HepG2 (cell line): Measurements from ENCODE around the gene TSPYL2. TPM values are rescaled to one million over a fixed set of nuclear protein-coding genes. Genes with fewer than 3 reads are reported as not detected.

Experiments
- ATAC-seq: fragments of 200-7000 bp; cut with Tn5 transposase; 3 replicates; pipeline ENCODE4 v1.9.1; 2020; ENCODE audit warnings: mild to moderate bottlenecking, moderate library complexity
- BruUV-seq: library from RNA; stranded (reverse); fragments of 400-500 nt; replicated peaks from 2 replicates; lab custom pipeline; 2021; lab: Mats Ljungman, UMichigan
- CTCF ChIA-PET: fragments of 300-600 bp; formaldehyde crosslinking; extraction: SDS; loops from one replicate; lab custom pipeline; 2021; ENCODE audit warnings: low total read pairs, inconsistent platforms, low intra/inter-chr PET ratio; lab: Yijun Ruan, JAX
- POLR2A ChIA-PET: fragments of 350-600 bp; sonication (Branson Sonifier 250); formaldehyde crosslinking; loops from one replicate; lab custom pipeline; 2020; ENCODE audit warnings: antibody characterized with exemption, inconsistent platforms; lab: Yijun Ruan, JAX
- DNase-seq: peaks from one replicate; pipeline ENCODE4 v3.0.0-alpha.2; 2015; ENCODE audit warnings: low spot score
- FAIRE-seq: peaks from 3 replicates; lab custom pipeline; 2011; peaks lifted over from hg19 to GRCh38; lab: Jason Lieb, UNC
- H2AFZ ChIP-seq: one replicate; pipeline ENCODE4 v1.6.1; 2011; ENCODE audit warnings: low read length, inconsistent platforms
- H3K27ac ChIP-seq: fragments of 300-600 bp; 3 replicates; pipeline ENCODE4 v1.8.0; 2011; ENCODE audit warnings: mixed run types, mild to moderate bottlenecking, mixed read lengths, low read length, inconsistent platforms; ENCODE audit not compliant: insufficient read depth; ENCODE audit errors: extremely low read length
- H3K27me3 ChIP-seq, 2 experiments: fragments of 200-600 bp in 1 of 2; 2 replicates in 1 of 2; 3 replicates in 1 of 2; pipeline versions ENCODE4 v1.6.0 to v1.8.0; 2011; ENCODE audit warnings: low read length in 2 of 2, mild to moderate bottlenecking in 2 of 2, moderate library complexity in 2 of 2, inconsistent platforms in 1 of 2; ENCODE audit not compliant: insufficient read depth in 2 of 2, control insufficient read depth in 1 of 2
- H3K36me3 ChIP-seq, 2 experiments: fragments of 200-600 bp in 1 of 2; replicated peaks in 1 of 2; 2 replicates in 1 of 2; 3 replicates in 1 of 2; pipeline versions ENCODE4 v1.5.1 to v1.8.0; 2011; ENCODE audit warnings: low read length in 2 of 2, inconsistent platforms in 1 of 2; ENCODE audit not compliant: insufficient read depth in 2 of 2, control insufficient read depth in 1 of 2
- H3K4me1 ChIP-seq: 2 replicates; pipeline ENCODE4 v1.5.1; 2012; ENCODE audit warnings: low read length, inconsistent platforms; ENCODE audit not compliant: insufficient read depth
- H3K4me2 ChIP-seq: 2 replicates; pipeline ENCODE4 v1.6.0; 2011; ENCODE audit warnings: low read depth, low read length, inconsistent platforms
- H3K4me3 ChIP-seq, 3 experiments: fragments of 200-600 bp in 1 of 3; sonication (generic), shearing (Covaris generic) in 1 of 3; replicated peaks in 1 of 3; 2 replicates each; pipeline ENCODE4 v1.5.1; 2011 to 2016; ENCODE audit warnings: low read length in 3 of 3, inconsistent platforms in 2 of 3, low read depth in 2 of 3, mild to moderate bottlenecking in 2 of 3, control low read depth in 1 of 3, mixed read lengths in 1 of 3; ENCODE audit not compliant: insufficient read depth in 1 of 3
- H3K79me2 ChIP-seq: one replicate; pipeline ENCODE4 v1.6.1; 2011; ENCODE audit warnings: low read length, inconsistent platforms; ENCODE audit not compliant: insufficient read depth
- H3K9ac ChIP-seq: 2 replicates; pipeline ENCODE4 v1.6.0; 2011; ENCODE audit warnings: mild to moderate bottlenecking, low read depth, low read length, inconsistent platforms; ENCODE audit not compliant: insufficient read depth
- H3K9me3 ChIP-seq: 2 replicates; pipeline ENCODE4 v1.5.1; 2012; ENCODE audit warnings: mild to moderate bottlenecking, low read length
- H4K20me1 ChIP-seq: 2 replicates; pipeline ENCODE4 v1.6.0; 2011; ENCODE audit warnings: inconsistent platforms, mild to moderate bottlenecking, low read length, moderate library complexity; ENCODE audit not compliant: insufficient read depth
- CERS6 ChIP-seq: sonication (generic); formaldehyde crosslinking; IDR thresholded peaks from 2 replicates; pipeline ENCODE4 v1.5.0; 2020; ENCODE audit warnings: missing genetic modification reagents
- FOXK2 ChIP-seq: fragments of 450-650 bp; IDR thresholded peaks from 2 replicates; pipeline ENCODE4 v1.6.1; 2016
- HNRNPK ChIP-seq: fragments of 200-400 bp; formaldehyde crosslinking; IDR thresholded peaks from 2 replicates; pipeline ENCODE4 v1.6.1; 2018; ENCODE audit warnings: low read length, low read depth, moderate library complexity, mild to moderate bottlenecking; ENCODE audit not compliant: poor library complexity, severe bottlenecking
- MBNL3 ChIP-seq: fragments of 250-450 bp; sonication (Bioruptor Pico); conservative IDR thresholded peaks from 2 replicates; pipeline ENCODE4 v1.8.0; 2022; ENCODE audit warnings: mild to moderate bottlenecking, inconsistent platforms
- MED8 ChIP-seq: sonication (generic); formaldehyde crosslinking; IDR thresholded peaks from 2 replicates; pipeline ENCODE4 v1.8.1; 2023; ENCODE audit warnings: mild to moderate bottlenecking, missing genetic modification reagents; ENCODE audit not compliant: insufficient replicate concordance
- RBAK ChIP-seq: sonication (generic); formaldehyde crosslinking; IDR thresholded peaks from 2 replicates; pipeline ENCODE4 v1.5.1; 2020; ENCODE audit warnings: mild to moderate bottlenecking, missing genetic modification reagents
- SIX4 ChIP-seq: sonication (generic); formaldehyde crosslinking; IDR thresholded peaks from 2 replicates; pipeline ENCODE4 v1.4.0; 2020; ENCODE audit warnings: missing genetic modification reagents
- SOX13 ChIP-seq, 3 experiments: fragments of 450-650 bp in 1 of 3; sonication (generic) in 1 of 3; formaldehyde crosslinking in 1 of 3; IDR thresholded peaks in 2 of 3; conservative IDR thresholded peaks in 1 of 3; 2 replicates each; pipeline versions ENCODE4 v1.5.0 to v1.6.1; 2016 to 2020; ENCODE audit warnings: antibody characterized with exemption in 1 of 3, mild to moderate bottlenecking in 1 of 3, missing compliant biosample characterization in 1 of 3, missing genetic modification reagents in 1 of 3, moderate library complexity in 1 of 3
- WGBS: methylation state at CpG from one replicate; pipeline ENCODE4 v1.1.6; 2017; ENCODE audit warnings: low lambda C conversion rate; 5-methylcytosine and 5-hydroxymethylcytosine counted together
- in situ Hi-C: cut with HindIII; loops from 2 replicates; pipeline ENCODE4 v1.10.0; 2017; ENCODE audit warnings: low pct_unique_long_range_greater_than_20kb; ENCODE audit not compliant: extremely low pct_ligation_motif_present
- intact Hi-C: fragments of 100-400 bp; cut with micrococcal nuclease; formaldehyde crosslinking; loops from one replicate; pipeline ENCODE4 v1.10.0; 2022; ENCODE audit not compliant: unreplicated experiment
- polyA plus RNA-seq, 8 experiments: library from polyadenylated mRNA; depleted of rRNA in 3 of 8; stranded (reverse) in 7 of 8; unstranded in 1 of 8; fragments of >200 nt; fragmentation: Illumina TruSeq in 4 of 8; extraction: Trizol in 4 of 8; gene quantifications; 2 replicates each; pipeline versions ENCODE4 v1.2.1 to v1.2.3, GENCODE V29; 2011 to 2016; ENCODE audit warnings: low read depth in 4 of 8, missing spikeins in 1 of 8, mixed read lengths in 1 of 8; ENCODE audit not compliant: insufficient read depth in 1 of 8
- total RNA-seq, 5 experiments: library from RNA; depleted of rRNA; stranded (reverse); fragments of >200 nt; fragmentation: Illumina TruSeq; extraction: Trizol; gene quantifications; 2 replicates each; pipeline ENCODE4 v1.2.3, GENCODE V29; 2016; ENCODE audit warnings: low read depth in 1 of 5
- TF ChIP-seq, protein P1 (sequence below): sonication (generic); formaldehyde crosslinking; IDR thresholded peaks from 2 replicates; pipeline ENCODE4 v1.4.0; 2020; ENCODE audit warnings: mild to moderate bottlenecking, missing genetic modification reagents
- TF ChIP-seq, protein P2 (sequence below): sonication (generic); formaldehyde crosslinking; conservative IDR thresholded peaks from 2 replicates; pipeline ENCODE4 v1.4.0; 2020; ENCODE audit warnings: missing genetic modification reagents

The TSPYL2 gene
- total and polyA plus RNA-seq, 2 of the 13 experiments (the other 11 are each of a cell fraction or from before 2014, with no cell fraction given): 10.1 to 15.5 TPM

- TF ChIP-seq CERS6: no peak
- no peak for TF ChIP-seq SOX13 (IDR thresholded peaks at IDR 0.05)
- no peak for TF ChIP-seq SOX13 (CRISPR knock-in tag; conservative IDR thresholded peaks at IDR 0.05 in 1 of 2, IDR thresholded peaks at IDR 0.05 in 1 of 2)
- no TSS peak for BruUV-seq
- H3K9me3 ChIP-seq: no peaks in the 10 kb centered on the region
- H3K9ac ChIP-seq: no peak overlapping the region
- H3K27ac ChIP-seq: no peak overlapping the region
- no peak overlapping the region for H3K4me2 ChIP-seq
- H3K4me1 ChIP-seq: 0 out of 2 replicates have a peak, but pooled peaks cover 5% of the 10 kb centered on the region
- FAIRE-seq (no peak), DNase-seq (no peak), ATAC-seq (no peak)
- no peak overlapping the region for H2AFZ ChIP-seq
- no peak overlapping the region for H3K4me3 ChIP-seq
- ChIA-PET POLR2A (no interaction called here), CTCF (no interaction called here)
- in situ Hi-C loops: no loop called here
- H3K36me3 ChIP-seq: no peaks in the 10 kb centered on the region
- peaks cover 10% of the 10 kb centered on the region for H3K79me2 ChIP-seq
- intact Hi-C loops: no loop called here
- H4K20me1 ChIP-seq: no peaks in the 10 kb centered on the region
- no peaks in the 10 kb centered on the region; a peak in 1 of 5 replicates for H3K27me3 ChIP-seq
- WGBS: 85% methylated on average over 3 of the region's 3 CpGs
Measured at GRCh38 chrX:53095796-53096195, 13.6 kb downstream of the TSPYL2 start.

- WGBS: no CpG with 5 or more reads among the region's 6 CpGs
- BruUV-seq: no TSS peak
- no peaks in the 10 kb centered on the region for H4K20me1 ChIP-seq
- CTCF ChIA-PET: no interaction called here
- H3K4me2 ChIP-seq: no peak overlapping the region
- no peak overlapping the region for H3K27ac ChIP-seq
- POLR2A ChIA-PET: no interaction called here
- H3K9ac ChIP-seq: no peak overlapping the region
- no peaks in the 10 kb centered on the region for H3K9me3 ChIP-seq
- H3K4me3 ChIP-seq: no peak overlapping the region
- no peak for ATAC-seq
- FAIRE-seq: no peak
- no peak for DNase-seq
- in situ Hi-C loops: no loop called here
- H3K4me1 ChIP-seq: no peaks in the 10 kb centered on the region
- H3K79me2 ChIP-seq: peaks cover 3% of the 10 kb centered on the region
- H3K27me3 ChIP-seq: no peaks in the 10 kb centered on the region
- no peak overlapping the region for H2AFZ ChIP-seq
- intact Hi-C loops: no loop called here
- no peaks in the 10 kb centered on the region for H3K36me3 ChIP-seq
- TF ChIP-seq SIX4 (CRISPR knock-in tag) (no peak), MBNL3 (CRISPR knock-in tag) (no peak), MED8 (CRISPR knock-in tag) (no peak), HNRNPK (no peak), RBAK (CRISPR knock-in tag) (no peak), FOXK2 (no peak)
- TF ChIP-seq, protein P1, sequence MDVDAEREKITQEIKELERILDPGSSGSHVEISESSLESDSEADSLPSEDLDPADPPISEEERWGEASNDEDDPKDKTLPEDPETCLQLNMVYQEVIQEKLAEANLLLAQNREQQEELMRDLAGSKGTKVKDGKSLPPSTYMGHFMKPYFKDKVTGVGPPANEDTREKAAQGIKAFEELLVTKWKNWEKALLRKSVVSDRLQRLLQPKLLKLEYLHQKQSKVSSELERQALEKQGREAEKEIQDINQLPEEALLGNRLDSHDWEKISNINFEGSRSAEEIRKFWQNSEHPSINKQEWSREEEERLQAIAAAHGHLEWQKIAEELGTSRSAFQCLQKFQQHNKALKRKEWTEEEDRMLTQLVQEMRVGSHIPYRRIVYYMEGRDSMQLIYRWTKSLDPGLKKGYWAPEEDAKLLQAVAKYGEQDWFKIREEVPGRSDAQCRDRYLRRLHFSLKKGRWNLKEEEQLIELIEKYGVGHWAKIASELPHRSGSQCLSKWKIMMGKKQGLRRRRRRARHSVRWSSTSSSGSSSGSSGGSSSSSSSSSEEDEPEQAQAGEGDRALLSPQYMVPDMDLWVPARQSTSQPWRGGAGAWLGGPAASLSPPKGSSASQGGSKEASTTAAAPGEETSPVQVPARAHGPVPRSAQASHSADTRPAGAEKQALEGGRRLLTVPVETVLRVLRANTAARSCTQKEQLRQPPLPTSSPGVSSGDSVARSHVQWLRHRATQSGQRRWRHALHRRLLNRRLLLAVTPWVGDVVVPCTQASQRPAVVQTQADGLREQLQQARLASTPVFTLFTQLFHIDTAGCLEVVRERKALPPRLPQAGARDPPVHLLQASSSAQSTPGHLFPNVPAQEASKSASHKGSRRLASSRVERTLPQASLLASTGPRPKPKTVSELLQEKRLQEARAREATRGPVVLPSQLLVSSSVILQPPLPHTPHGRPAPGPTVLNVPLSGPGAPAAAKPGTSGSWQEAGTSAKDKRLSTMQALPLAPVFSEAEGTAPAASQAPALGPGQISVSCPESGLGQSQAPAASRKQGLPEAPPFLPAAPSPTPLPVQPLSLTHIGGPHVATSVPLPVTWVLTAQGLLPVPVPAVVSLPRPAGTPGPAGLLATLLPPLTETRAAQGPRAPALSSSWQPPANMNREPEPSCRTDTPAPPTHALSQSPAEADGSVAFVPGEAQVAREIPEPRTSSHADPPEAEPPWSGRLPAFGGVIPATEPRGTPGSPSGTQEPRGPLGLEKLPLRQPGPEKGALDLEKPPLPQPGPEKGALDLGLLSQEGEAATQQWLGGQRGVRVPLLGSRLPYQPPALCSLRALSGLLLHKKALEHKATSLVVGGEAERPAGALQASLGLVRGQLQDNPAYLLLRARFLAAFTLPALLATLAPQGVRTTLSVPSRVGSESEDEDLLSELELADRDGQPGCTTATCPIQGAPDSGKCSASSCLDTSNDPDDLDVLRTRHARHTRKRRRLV (CRISPR knock-in tag): no peak
- TF ChIP-seq, protein P2, sequence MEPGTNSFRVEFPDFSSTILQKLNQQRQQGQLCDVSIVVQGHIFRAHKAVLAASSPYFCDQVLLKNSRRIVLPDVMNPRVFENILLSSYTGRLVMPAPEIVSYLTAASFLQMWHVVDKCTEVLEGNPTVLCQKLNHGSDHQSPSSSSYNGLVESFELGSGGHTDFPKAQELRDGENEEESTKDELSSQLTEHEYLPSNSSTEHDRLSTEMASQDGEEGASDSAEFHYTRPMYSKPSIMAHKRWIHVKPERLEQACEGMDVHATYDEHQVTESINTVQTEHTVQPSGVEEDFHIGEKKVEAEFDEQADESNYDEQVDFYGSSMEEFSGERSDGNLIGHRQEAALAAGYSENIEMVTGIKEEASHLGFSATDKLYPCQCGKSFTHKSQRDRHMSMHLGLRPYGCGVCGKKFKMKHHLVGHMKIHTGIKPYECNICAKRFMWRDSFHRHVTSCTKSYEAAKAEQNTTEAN (CRISPR knock-in tag): no peak
Measured at GRCh38 chrX:53114864-53115549, 32.8 kb downstream of the TSPYL2 start.
